ENCODE data around the gene COG5. TPM values are rescaled to one million over a fixed set of nuclear protein-coding genes. Genes with fewer than 3 reads are reported as not detected.

COG5 gene
- total and polyA plus RNA-seq, 2 of the 4 experiments (the other 2 are of a cell fraction), result 18.5 to 27.4 TPM

GRCh38 chr7:107344286-107344685 lies 219.4 kb downstream of the COG5 start:
- no peak overlapping the region for H3K4me3 ChIP-seq (ENCODE audit: insufficient read depth, low read depth, low read length)
- BruUV-seq (replicated peaks), result no TSS peak
- no peak overlapping the region for H2BK120ac ChIP-seq (ENCODE audit: low read depth, low read length)
- no peak overlapping the region for H3K23ac ChIP-seq (ENCODE audit: low read depth, low read length)
- no peaks in the 10 kb centered on the region for H3K9me3 ChIP-seq (ENCODE audit: control insufficient read depth, insufficient read depth, low read length)
- no peaks in the 10 kb centered on the region for H3K9me1 ChIP-seq (ENCODE audit: insufficient read depth, low read length)
- no peak overlapping the region for H2AK5ac ChIP-seq (ENCODE audit: low read depth, low read length)
- ATAC-seq (ENCODE audit: low read depth) (no peak), DNase-seq (no peak)
- no peak overlapping the region for H3K14ac ChIP-seq (replicated peaks; ENCODE audit: low read depth, low read length)
- H3K4me2 ChIP-seq (ENCODE audit: low read depth, low read length), result no peak overlapping the region
- H2BK20ac ChIP-seq (ENCODE audit: low read depth, low read length), result no peak overlapping the region
- H3K36me3 ChIP-seq (ENCODE audit: control insufficient read depth, insufficient read depth, low read length), result no peaks in the 10 kb centered on the region
- intact Hi-C loops (cut with micrococcal nuclease), result no loop called here
- WGBS, 2 experiments (ENCODE audit: extremely low coverage in 2 of 2, insufficient read length in 1 of 2), result no CpG with 5 or more reads among the region's 4 CpGs
- H3K4me1 ChIP-seq (ENCODE audit: control insufficient read depth, insufficient read depth, low read length), result no peaks in the 10 kb centered on the region
- H4K20me1 ChIP-seq (ENCODE audit: insufficient read depth, low read length), result no peaks in the 10 kb centered on the region
- no peak overlapping the region for H2BK5ac ChIP-seq (ENCODE audit: low read depth, low read length, poor library complexity, severe bottlenecking)
- no peak overlapping the region for H4K5ac ChIP-seq (ENCODE audit: low read depth, low read length)
- no peak overlapping the region for H2AFZ ChIP-seq (replicated peaks; ENCODE audit: low read length, poor library complexity)
- H3K18ac ChIP-seq (ENCODE audit: low read depth, low read length), result no peak overlapping the region
- no peak overlapping the region for H4K91ac ChIP-seq (ENCODE audit: insufficient read depth, low read depth, low read length)
- peak; percentile 64 for TF ChIP-seq MAFK (IDR thresholded peaks at IDR 0.05; ENCODE audit: low read depth, low read length)
- TF ChIP-seq RAD21 (IDR thresholded peaks at IDR 0.05; ENCODE audit: low read length), result no peak
- no peak overlapping the region for H3K9ac ChIP-seq (ENCODE audit: low read depth, low read length)
- in situ Hi-C loops (cut with MboI; ENCODE audit: low sequenced_read_pairs), result no loop called here
- H2AK9ac ChIP-seq (replicated peaks; ENCODE audit: low read depth, low read length, poor library complexity), result no peak overlapping the region
- H3K79me1 ChIP-seq (ENCODE audit: low read depth in 1 of 2, low read length in 2 of 2), result no peaks in the 10 kb centered on the region; a peak in 1 of 4 replicates
- H3K27me3 ChIP-seq (ENCODE audit: control insufficient read depth, insufficient read depth, low read length), result no peaks in the 10 kb centered on the region
- no peak overlapping the region for H3K27ac ChIP-seq (ENCODE audit: insufficient read depth, low read length)
- ChIA-PET POLR2A (ENCODE audit: unreplicated experiment) (no interaction called here), CTCF (no interaction called here)
- no peak overlapping the region for H3K56ac ChIP-seq (ENCODE audit: extremely low read depth, insufficient read depth, low read length)
- no peak overlapping the region for H3K4ac ChIP-seq (ENCODE audit: low read depth, low read length)
- no peak overlapping the region for H4K8ac ChIP-seq (ENCODE audit: low read depth in 2 of 2, low read length in 2 of 2)
- dilution Hi-C loops (cut with HindIII; ENCODE audit: low sequenced_read_pairs, unreplicated experiment), result no loop called here
- H2BK15ac ChIP-seq (ENCODE audit: low read depth, low read length), result no peak overlapping the region

Data from IMR-90 (cell line).